Neural cell (in vitro differentiated cells): Measurements from ENCODE around the gene RPS6KA3. TPM values are rescaled to one million over a fixed set of nuclear protein-coding genes. Genes with fewer than 3 reads are reported as not detected.

Source experiments
- H2AFZ ChIP-seq: fragments of 200-600, 300-800 bp; sonication (generic), shearing (Covaris generic); 2 replicates; pipeline ENCODE4 v1.6.0; 2014; ENCODE audit warnings: low read depth, mild to moderate bottlenecking, antibody characterized with exemption, low read length, moderate library complexity
- H3F3A ChIP-seq: fragments of 200-600 bp; shearing (Covaris generic); 2 replicates; pipeline ENCODE4 v1.6.1; 2016; ENCODE audit warnings: mild to moderate bottlenecking, moderate library complexity, mixed read lengths, antibody characterized with exemption, low read length; ENCODE audit not compliant: insufficient read depth, poor library complexity, severe bottlenecking
- H3K27ac ChIP-seq: fragments of 200-600, 300-800 bp; sonication (generic), shearing (Covaris generic); 2 replicates; pipeline ENCODE4 v1.5.1; 2014; ENCODE audit warnings: mild to moderate bottlenecking, low read length, moderate library complexity
- H3K27me3 ChIP-seq: fragments of 300-800, 200-600 bp; sonication (generic), shearing (Covaris generic); 2 replicates; pipeline ENCODE4 v1.6.0; 2014; ENCODE audit warnings: mild to moderate bottlenecking, low read depth, low read length, moderate library complexity; ENCODE audit not compliant: insufficient read depth
- H3K36me3 ChIP-seq: fragments of 300-800, 200-600 bp; sonication (generic), shearing (Covaris generic); 2 replicates; pipeline ENCODE4 v1.5.1; 2014; ENCODE audit warnings: mild to moderate bottlenecking, antibody characterized with exemption, low read length, moderate library complexity; ENCODE audit not compliant: insufficient read depth
- H3K4me2 ChIP-seq: fragments of 300-800, 200-600 bp; sonication (generic), shearing (Covaris generic); 2 replicates; pipeline ENCODE4 v1.6.0; 2014; ENCODE audit warnings: mild to moderate bottlenecking, low read length
- H3K4me3 ChIP-seq: fragments of 300-800, 200-600 bp; sonication (generic), shearing (Covaris generic); 2 replicates; pipeline ENCODE4 v1.5.1; 2014; ENCODE audit warnings: mild to moderate bottlenecking, low read length, moderate library complexity
- H3K79me2 ChIP-seq: fragments of 200-600 bp; shearing (Covaris generic); replicated peaks from 2 replicates; pipeline ENCODE4 v1.6.0; 2014; ENCODE audit warnings: mild to moderate bottlenecking, low read length, moderate library complexity; ENCODE audit not compliant: insufficient read depth
- H3K9ac ChIP-seq: fragments of 300-800, 200-600 bp; sonication (generic), shearing (Covaris generic); 2 replicates; pipeline ENCODE4 v1.6.1; 2016; ENCODE audit warnings: mild to moderate bottlenecking, low read length, mixed read lengths
- H3K9me2 ChIP-seq: fragments of 200-600 bp; shearing (Covaris generic); 2 replicates; pipeline ENCODE4 v1.6.1; 2016; ENCODE audit warnings: mild to moderate bottlenecking, low read length, mixed read lengths; ENCODE audit not compliant: insufficient read depth
- H3K9me3 ChIP-seq: fragments of 200-600, 300-800 bp; sonication (generic), shearing (Covaris generic); 2 replicates; pipeline ENCODE4 v1.6.1; 2016; ENCODE audit warnings: mild to moderate bottlenecking, mixed run types, low read length, moderate library complexity, mixed read lengths
- H4K20me1 ChIP-seq: fragments of 200-600 bp; shearing (Covaris generic); 2 replicates; pipeline ENCODE4 v1.6.1; 2016; ENCODE audit warnings: mild to moderate bottlenecking, mixed run types; ENCODE audit not compliant: insufficient read depth
- CTCF ChIP-seq: fragments of 450-650 bp; IDR thresholded peaks from 2 replicates; pipeline ENCODE4 v1.5.1; 2014; ENCODE audit warnings: antibody characterized with exemption, mild to moderate bottlenecking, moderate library complexity; ENCODE audit not compliant: poor library complexity, severe bottlenecking
- EP300 ChIP-seq: fragments of 450-650 bp; conservative IDR thresholded peaks from 2 replicates; pipeline ENCODE4 v1.6.1; 2014; ENCODE audit warnings: antibody characterized with exemption, mild to moderate bottlenecking, moderate library complexity; ENCODE audit not compliant: poor library complexity, severe bottlenecking
- EZH2 ChIP-seq: fragments of 200-600, 300-800 bp; shearing (Covaris generic), sonication (generic); IDR thresholded peaks from 2 replicates; pipeline ENCODE4 v1.6.1; 2014; ENCODE audit warnings: antibody characterized with exemption, low read length, borderline replicate concordance, mild to moderate bottlenecking; ENCODE audit not compliant: insufficient read depth, poor library complexity, severe bottlenecking
- MXI1 ChIP-seq: fragments of 450-650 bp; conservative IDR thresholded peaks from 2 replicates; pipeline ENCODE4 v1.6.1; 2014; ENCODE audit warnings: antibody characterized with exemption, mild to moderate bottlenecking; ENCODE audit not compliant: poor library complexity, severe bottlenecking
- POLR2AphosphoS5 ChIP-seq: IDR thresholded peaks from 2 replicates; pipeline ENCODE4 v1.6.1; 2012
- RAD21 ChIP-seq: fragments of 450-650 bp; conservative IDR thresholded peaks from 2 replicates; pipeline ENCODE4 v1.6.1; 2014; ENCODE audit warnings: antibody characterized with exemption, mild to moderate bottlenecking, moderate library complexity
- REST ChIP-seq: IDR thresholded peaks from 2 replicates; pipeline ENCODE4 v1.6.1; 2012; ENCODE audit warnings: borderline replicate concordance
- SMC3 ChIP-seq: fragments of 450-650 bp; conservative IDR thresholded peaks from 2 replicates; pipeline ENCODE4 v1.6.1; 2014; ENCODE audit warnings: antibody characterized with exemption, mild to moderate bottlenecking, moderate library complexity; ENCODE audit not compliant: poor library complexity
- TAF1 ChIP-seq: IDR thresholded peaks from 2 replicates; pipeline ENCODE4 v1.6.1; 2012; ENCODE audit warnings: low read depth
- polyA plus RNA-seq: library from polyadenylated mRNA; depleted of rRNA; stranded (reverse); fragments of >200 nt; gene quantifications from 2 replicates; pipeline ENCODE4 v1.2.3, GENCODE V29; 2014

Gene RPS6KA3
- polyA plus RNA-seq, 1 donor from 2014 or later, result 16.5 TPM

- no peak overlapping the region for H3K27ac ChIP-seq
- H3F3A ChIP-seq, result no peaks in the 10 kb centered on the region
- no peak overlapping the region for H3K4me3 ChIP-seq
- no peaks in the 10 kb centered on the region for H3K9me2 ChIP-seq
- TF ChIP-seq CTCF (no peak), EZH2 (no peak), EP300 (no peak), RAD21 (no peak), POLR2AphosphoS5 (no peak), REST (no peak), MXI1 (no peak)
- peaks cover 26% of the 10 kb centered on the region for H3K79me2 ChIP-seq
- no peaks in the 10 kb centered on the region for H3K36me3 ChIP-seq
- no peak overlapping the region for H3K9ac ChIP-seq
- no peak overlapping the region for H2AFZ ChIP-seq
- H3K4me2 ChIP-seq, result no peak overlapping the region
- H4K20me1 ChIP-seq, result no peaks in the 10 kb centered on the region
- H3K9me3 ChIP-seq, result no peaks in the 10 kb centered on the region
- H3K27me3 ChIP-seq, result no peaks in the 10 kb centered on the region
Measured at GRCh38 chrX:20135944-20136343, 130.8 kb downstream of the RPS6KA3 start.

DNA sequence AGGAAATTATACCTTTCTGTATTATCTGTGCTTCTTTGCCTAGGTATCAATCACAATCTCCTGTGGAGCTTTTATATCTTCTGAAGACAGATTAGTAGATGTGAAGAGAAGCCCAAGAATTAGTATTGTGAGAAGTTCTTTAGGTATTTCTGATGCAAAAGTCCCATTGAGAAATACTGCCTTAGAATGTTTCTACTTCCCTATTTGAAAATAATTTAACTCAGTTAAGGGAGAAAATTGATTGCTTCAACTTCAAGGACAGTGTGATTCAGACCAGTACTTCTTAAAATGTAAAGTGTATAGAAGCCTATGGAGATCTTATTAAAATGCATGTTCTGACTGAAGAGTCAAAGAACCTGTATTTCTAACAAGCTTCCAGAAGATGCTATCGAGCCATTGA is 134.0 kb downstream of the RPS6KA3 start:
- no peak overlapping the region for H3K4me3 ChIP-seq
- H4K20me1 ChIP-seq, result no peaks in the 10 kb centered on the region
- H3K27me3 ChIP-seq, result no peaks in the 10 kb centered on the region
- H3F3A ChIP-seq, result no peaks in the 10 kb centered on the region
- H3K79me2 ChIP-seq, result no peaks in the 10 kb centered on the region
- TF ChIP-seq RAD21 (no peak), TAF1 (no peak), POLR2AphosphoS5 (no peak), REST (no peak), EP300 (no peak), EZH2 (no peak), CTCF (no peak), SMC3 (no peak), MXI1 (no peak)
- H3K27ac ChIP-seq, result no peak overlapping the region
- no peaks in the 10 kb centered on the region for H3K9me2 ChIP-seq
- H3K36me3 ChIP-seq, result no peaks in the 10 kb centered on the region
- no peak overlapping the region for H3K9ac ChIP-seq
- no peaks in the 10 kb centered on the region for H3K9me3 ChIP-seq
- no peak overlapping the region for H3K4me2 ChIP-seq
- H2AFZ ChIP-seq, result no peak overlapping the region
